HepG2 (cell line): ENCODE data around the gene PAFAH1B2. TPM values are rescaled to one million over a fixed set of nuclear protein-coding genes. Genes with fewer than 3 reads are reported as not detected.

ENCODE experiments used
- ATF4 ChIP-seq, 2 experiments: fragments of 450-650 bp in 1 of 2; sonication (generic) in 1 of 2; formaldehyde crosslinking; IDR thresholded peaks; 2 replicates each; pipeline versions ENCODE4 v1.5.0 to v1.8.0; 2020 to 2022; ENCODE audit warnings: mild to moderate bottlenecking in 1 of 2, missing genetic modification reagents in 1 of 2
- CCAR2 ChIP-seq: fragments of 200-400 bp; formaldehyde crosslinking; optimal IDR thresholded peaks from 2 replicates; pipeline ENCODE3; 2018; ENCODE audit warnings: low read depth, mild to moderate bottlenecking, low read length, moderate library complexity
- CREB1 ChIP-seq, 2 experiments: fragments of 450-650 bp in 1 of 2; IDR thresholded peaks; 2 replicates each; pipeline ENCODE4 v1.6.1; 2016 to 2017; ENCODE audit warnings: control low read depth in 1 of 2, mild to moderate bottlenecking in 1 of 2, missing compliant biosample characterization in 1 of 2, missing genetic modification characterization in 1 of 2
- ELK4 ChIP-seq: sonication (generic); formaldehyde crosslinking; IDR thresholded peaks from 2 replicates; pipeline ENCODE4 v1.9.0; 2021; ENCODE audit warnings: missing genetic modification reagents, borderline replicate concordance
- ETS1 ChIP-seq: sonication (generic); formaldehyde crosslinking; IDR thresholded peaks from 2 replicates; pipeline ENCODE4 v1.4.0; 2020; ENCODE audit warnings: missing genetic modification reagents
- FIP1L1 ChIP-seq: fragments of 200-400 bp; formaldehyde crosslinking; IDR thresholded peaks from 2 replicates; pipeline ENCODE4 v1.6.1; 2018; ENCODE audit warnings: low read depth, mild to moderate bottlenecking, low read length, moderate library complexity, borderline replicate concordance; ENCODE audit not compliant: insufficient read depth
- KLF11 ChIP-seq: IDR thresholded peaks from 2 replicates; pipeline ENCODE4 v1.6.1; 2016; ENCODE audit warnings: missing compliant biosample characterization
- KLF6 ChIP-seq: IDR thresholded peaks from 2 replicates; pipeline ENCODE4 v1.8.0; 2016; ENCODE audit warnings: missing biosample characterization, missing genetic modification reagents
- MAX ChIP-seq: IDR thresholded peaks from 2 replicates; pipeline ENCODE4 v1.6.1; 2012; ENCODE audit warnings: inconsistent platforms
- NFAT5 ChIP-seq: sonication (generic); formaldehyde crosslinking; IDR thresholded peaks from 2 replicates; pipeline ENCODE4 v1.4.0; 2020; ENCODE audit warnings: missing genetic modification reagents
- PPARG ChIP-seq: conservative IDR thresholded peaks from 2 replicates; pipeline ENCODE4 v1.6.1; 2016; ENCODE audit warnings: missing biosample characterization, missing genetic modification reagents
- ZFP91 ChIP-seq: sonication (generic); formaldehyde crosslinking; IDR thresholded peaks from 2 replicates; pipeline ENCODE4 v1.9.0; 2022; ENCODE audit warnings: missing genetic modification reagents, mild to moderate bottlenecking, borderline replicate concordance
- ZNF282 ChIP-seq: fragments of 450-650 bp; IDR thresholded peaks from 2 replicates; pipeline ENCODE4 v1.6.1; 2018; ENCODE audit not compliant: partially characterized antibody
- ZSCAN22 ChIP-seq: sonication (generic); formaldehyde crosslinking; IDR thresholded peaks from 2 replicates; pipeline ENCODE4 v1.4.0; 2020; ENCODE audit warnings: mild to moderate bottlenecking, missing genetic modification reagents
- polyA plus RNA-seq, 8 experiments: library from polyadenylated mRNA; depleted of rRNA in 3 of 8; stranded (reverse) in 7 of 8; unstranded in 1 of 8; fragments of >200 nt; fragmentation: Illumina TruSeq in 4 of 8; extraction: Trizol in 4 of 8; gene quantifications; 2 replicates each; pipeline versions ENCODE4 v1.2.1 to v1.2.3, GENCODE V29; 2011 to 2016; ENCODE audit warnings: low read depth in 4 of 8, missing spikeins in 1 of 8, mixed read lengths in 1 of 8; ENCODE audit not compliant: insufficient read depth in 1 of 8
- total RNA-seq, 5 experiments: library from RNA; depleted of rRNA; stranded (reverse); fragments of >200 nt; fragmentation: Illumina TruSeq; extraction: Trizol; gene quantifications; 2 replicates each; pipeline ENCODE4 v1.2.3, GENCODE V29; 2016; ENCODE audit warnings: low read depth in 1 of 5

PAFAH1B2 gene
- total and polyA plus RNA-seq, 2 of the 13 experiments (the other 11 are each of a cell fraction or from before 2014, with no cell fraction given), result 28.8 to 104 TPM

GRCh38 chr11:117143871-117144476 lies at the start of gene PAFAH1B2 (continued):
- TF ChIP-seq NFAT5 (CRISPR knock-in tag) (peak; percentile 79; the same call in 1 of the 2 replicates), ELK4 (CRISPR knock-in tag) (no peak; the same call in 1 of the 2 replicates), ATF4 (CRISPR knock-in tag; IDR thresholded peaks at IDR 0.05) (peak in 1 of 2 experiments; percentile 53; a peak in 1 of 4 replicates), KLF6 (CRISPR knock-in tag) (peak; percentile 84), ZNF282 (no peak), PPARG (CRISPR knock-in tag) (peak; percentile 36; the same call in 1 of the 2 replicates), CREB1 (IDR thresholded peaks at IDR 0.05) (peak; percentile 16), CREB1 (CRISPR knock-in tag; IDR thresholded peaks at IDR 0.05) (peak; percentile 70), ETS1 (CRISPR knock-in tag) (0 out of 2 replicates have a peak, but pooled peaks have one; percentile 12), MAX (peak; percentile 96), ZSCAN22 (CRISPR knock-in tag) (no peak), CCAR2 (no peak), ZFP91 (CRISPR knock-in tag) (peak; percentile 99), KLF11 (CRISPR knock-in tag) (0 out of 2 replicates have a peak, but pooled peaks have one; percentile 72), FIP1L1 (no peak)
